SK-N-MC (cell line): ENCODE results near the gene CLCN2.

Experiments used
- DNase-seq: peaks from one replicate; pipeline ENCODE4 v3.0.0-alpha.2; 2011; ENCODE audit warnings: low read depth, low spot score
- H3K27ac ChIP-seq: fragments of 200-600 bp; sonication (generic); 2 replicates; pipeline ENCODE4 v1.5.1; 2016; ENCODE audit warnings: mixed run types
- H3K36me3 ChIP-seq: fragments of 200-600 bp; sonication (generic); 2 replicates; pipeline ENCODE4 v1.6.1; 2017; ENCODE audit warnings: antibody characterized with exemption, low read length, mixed read lengths; ENCODE audit not compliant: insufficient read depth
- H3K4me3 ChIP-seq: fragments of 200-600 bp; sonication (generic); 2 replicates; pipeline ENCODE4 v1.5.1; 2016
- H3K9ac ChIP-seq: fragments of 200-600 bp; sonication (generic); 2 replicates; pipeline ENCODE4 v1.8.0; 2017; ENCODE audit warnings: mixed run types, mixed read lengths; ENCODE audit not compliant: insufficient read length
- H3K9me3 ChIP-seq: fragments of 200-600 bp; sonication (generic); 2 replicates; pipeline ENCODE4 v1.6.1; 2017; ENCODE audit warnings: low read depth, mild to moderate bottlenecking, antibody characterized with exemption, low read length, moderate library complexity, mixed read lengths
- EZH2 ChIP-seq: fragments of 200-600 bp; sonication (generic); IDR thresholded peaks from one replicate; pipeline ENCODE4 v1.6.1; 2017; ENCODE audit warnings: antibody characterized with exemption
- FOXP2 ChIP-seq: optimal IDR thresholded peaks from 2 replicates; pipeline ENCODE3; 2011; ENCODE audit warnings: mild to moderate bottlenecking, moderate library complexity; ENCODE audit not compliant: insufficient read depth; ENCODE audit errors: extremely low read length, control extremely low read depth
- POLR2AphosphoS5 ChIP-seq: IDR thresholded peaks from 2 replicates; pipeline ENCODE4 v1.6.1; 2012; ENCODE audit warnings: mild to moderate bottlenecking, low read depth, low read length, borderline replicate concordance

Gene CLCN2

DNA sequence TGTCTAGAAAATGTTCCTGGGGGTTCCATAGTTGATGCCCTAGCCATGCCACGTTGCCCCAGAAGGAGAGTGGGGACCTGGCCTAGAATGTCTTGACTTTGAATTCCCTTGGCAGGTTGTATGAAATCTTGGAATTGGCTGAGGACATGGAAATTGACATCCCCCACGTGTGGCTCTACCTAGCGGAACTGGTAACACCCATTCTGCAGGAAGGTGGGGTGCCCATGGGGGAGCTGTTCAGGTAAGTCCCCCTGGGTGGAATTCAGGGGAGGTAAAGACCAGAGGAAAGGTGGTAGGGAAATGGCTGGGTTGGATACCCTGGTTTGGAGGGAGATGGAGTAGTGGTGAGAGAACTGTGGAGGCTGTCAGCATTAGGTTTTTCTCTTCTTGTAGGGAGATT lies 32.9 kb downstream of the CLCN2 start:
- no peak overlapping the region for H3K27ac ChIP-seq
- TF ChIP-seq FOXP2 (no peak), EZH2 (no peak), POLR2AphosphoS5 (no peak)
- no peak for DNase-seq
- no peak overlapping the region for H3K4me3 ChIP-seq
- H3K36me3 ChIP-seq: peaks cover 99% of the 10 kb centered on the region
- H3K9me3 ChIP-seq: no peaks in the 10 kb centered on the region
- H3K9ac ChIP-seq: no peak overlapping the region

DNA sequence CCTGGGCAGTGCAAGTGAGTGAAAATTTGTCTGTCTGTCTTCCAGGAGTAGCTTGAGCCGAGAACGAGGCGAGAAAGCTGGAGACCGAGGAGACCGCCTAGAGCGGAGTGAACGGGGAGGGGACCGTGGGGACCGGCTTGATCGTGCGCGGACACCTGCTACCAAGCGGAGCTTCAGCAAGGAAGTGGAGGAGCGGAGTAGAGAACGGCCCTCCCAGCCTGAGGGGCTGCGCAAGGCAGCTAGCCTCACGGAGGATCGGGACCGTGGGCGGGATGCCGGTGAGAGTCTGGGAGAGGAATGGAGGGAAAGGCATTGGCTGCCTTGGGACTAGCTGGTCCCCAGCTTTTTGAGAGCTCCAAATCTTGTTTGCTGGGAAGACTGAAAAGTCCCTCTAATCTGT lies 34.2 kb downstream of the CLCN2 start:
- DNase-seq: no peak
- Histone ChIP-seq H3K4me3 (no peak overlapping the region), H3K9ac (no peak overlapping the region), H3K9me3 (no peaks in the 10 kb centered on the region), H3K27ac (no peak overlapping the region), H3K36me3 (peaks cover 99% of the 10 kb centered on the region)
- TF ChIP-seq POLR2AphosphoS5 (no peak; the same call in 1 of the 2 replicates), FOXP2 (no peak), EZH2 (no peak)

DNA sequence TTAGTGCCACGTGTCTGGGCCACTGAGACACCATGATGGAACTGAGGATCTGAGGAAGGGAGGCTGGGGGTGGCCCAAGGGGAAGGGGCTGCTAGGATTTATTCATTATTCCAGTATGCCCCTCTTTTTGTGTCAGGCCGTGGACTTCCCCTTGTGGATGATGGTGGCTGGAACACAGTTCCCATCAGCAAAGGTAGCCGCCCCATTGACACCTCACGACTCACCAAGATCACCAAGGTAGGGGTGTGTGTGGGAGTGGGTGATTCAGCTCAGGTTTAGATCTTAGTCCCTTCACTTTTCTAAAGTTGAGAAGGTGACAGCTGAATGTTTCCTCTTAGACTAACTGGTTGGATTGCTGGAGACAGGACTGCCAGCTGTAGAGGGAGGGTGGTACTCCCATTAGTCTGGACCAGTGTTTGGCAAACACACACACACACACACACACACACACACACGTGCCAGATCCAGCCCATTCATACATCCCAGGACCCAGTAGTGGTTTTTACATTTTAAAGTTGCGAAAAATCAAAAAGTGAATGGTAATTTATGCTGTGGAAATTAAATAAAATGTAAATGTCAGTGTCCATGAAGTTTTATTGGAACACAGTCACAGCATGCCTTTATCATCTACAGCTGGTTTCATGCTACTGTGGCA lies 35.6 kb downstream of the CLCN2 start:
- Histone ChIP-seq H3K9me3 (no peaks in the 10 kb centered on the region), H3K36me3 (peaks cover 99% of the 10 kb centered on the region), H3K4me3 (no peak overlapping the region), H3K9ac (no peak overlapping the region), H3K27ac (no peak overlapping the region)
- TF ChIP-seq EZH2: no peak
- no peak for TF ChIP-seq FOXP2
- TF ChIP-seq POLR2AphosphoS5: no peak
- DNase-seq: no peak

DNA sequence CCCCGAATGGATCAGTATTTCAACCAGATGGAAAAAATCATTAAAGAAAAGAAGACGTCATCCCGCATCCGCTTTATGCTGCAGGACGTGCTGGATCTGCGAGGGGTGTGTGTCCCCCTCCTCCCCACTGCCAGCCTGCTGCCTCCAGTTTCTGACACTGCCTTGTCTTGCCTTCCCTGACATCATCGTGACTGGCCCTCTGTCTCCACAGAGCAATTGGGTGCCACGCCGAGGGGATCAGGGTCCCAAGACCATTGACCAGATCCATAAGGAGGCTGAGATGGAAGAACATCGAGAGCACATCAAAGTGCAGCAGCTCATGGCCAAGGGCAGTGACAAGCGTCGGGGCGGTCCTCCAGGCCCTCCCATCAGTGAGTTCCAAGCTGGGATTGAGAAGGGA lies 36.1 kb downstream of the CLCN2 start:
- Histone ChIP-seq H3K4me3 (no peak overlapping the region), H3K9ac (no peak overlapping the region), H3K9me3 (no peaks in the 10 kb centered on the region), H3K36me3 (peaks cover 100% of the 10 kb centered on the region), H3K27ac (no peak overlapping the region)
- no peak for TF ChIP-seq POLR2AphosphoS5
- TF ChIP-seq EZH2: no peak
- TF ChIP-seq FOXP2: no peak
- DNase-seq: no peak

DNA sequence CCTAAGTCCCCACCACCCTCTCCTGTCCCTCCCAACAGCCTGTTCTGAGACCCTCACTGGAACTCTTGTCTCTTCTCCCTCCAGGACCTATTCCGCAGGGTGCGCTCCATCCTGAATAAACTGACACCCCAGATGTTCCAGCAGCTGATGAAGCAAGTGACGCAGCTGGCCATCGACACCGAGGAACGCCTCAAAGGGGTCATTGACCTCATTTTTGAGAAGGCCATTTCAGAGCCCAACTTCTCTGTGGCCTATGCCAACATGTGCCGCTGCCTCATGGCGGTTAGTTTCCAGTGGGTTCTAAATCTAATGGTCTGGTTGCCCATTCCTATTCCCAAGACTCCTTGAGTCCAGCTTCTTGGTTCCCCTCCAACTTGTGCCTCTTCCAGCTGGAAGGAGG lies 37.7 kb downstream of the CLCN2 start:
- DNase-seq: no peak
- H3K36me3 ChIP-seq: peaks cover 97% of the 10 kb centered on the region
- no peaks in the 10 kb centered on the region for H3K9me3 ChIP-seq
- no peak overlapping the region for H3K27ac ChIP-seq
- TF ChIP-seq POLR2AphosphoS5: no peak
- TF ChIP-seq EZH2: no peak
- no peak for TF ChIP-seq FOXP2
- H3K9ac ChIP-seq: no peak overlapping the region
- no peak overlapping the region for H3K4me3 ChIP-seq

DNA sequence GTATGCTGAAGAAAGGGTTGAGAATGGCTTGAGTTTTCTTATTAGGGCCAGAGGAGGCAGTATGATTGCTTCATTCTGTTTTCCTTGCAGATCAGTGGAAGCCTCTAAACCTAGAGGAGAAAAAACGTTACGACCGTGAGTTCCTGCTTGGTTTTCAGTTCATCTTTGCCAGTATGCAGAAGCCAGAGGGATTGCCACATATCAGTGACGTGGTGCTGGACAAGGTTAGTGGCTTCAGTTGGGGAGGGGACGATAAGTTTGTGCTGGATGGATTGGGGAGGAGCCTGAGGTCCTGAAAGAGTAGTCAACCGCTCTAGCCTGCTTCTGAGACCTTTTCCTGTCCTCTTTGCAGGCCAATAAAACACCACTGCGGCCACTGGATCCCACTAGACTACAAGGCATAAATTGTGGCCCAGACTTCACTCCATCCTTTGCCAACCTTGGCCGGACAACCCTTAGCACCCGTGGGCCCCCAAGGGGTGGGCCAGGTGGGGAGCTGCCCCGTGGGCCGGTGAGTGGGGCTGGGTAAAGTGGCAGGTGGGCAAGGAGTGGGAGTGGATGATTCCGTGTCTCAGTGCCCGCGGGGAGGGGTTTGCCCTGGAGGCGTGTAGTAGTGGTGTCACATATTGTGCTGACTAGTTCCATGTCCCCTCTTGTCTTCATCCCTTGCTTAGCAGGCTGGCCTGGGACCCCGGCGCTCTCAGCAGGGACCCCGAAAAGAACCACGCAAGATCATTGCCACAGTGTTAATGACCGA lies 38.5 kb downstream of the CLCN2 start:
- no peak for TF ChIP-seq EZH2
- TF ChIP-seq POLR2AphosphoS5: no peak
- no peak for TF ChIP-seq FOXP2
- DNase-seq: no peak

DNA sequence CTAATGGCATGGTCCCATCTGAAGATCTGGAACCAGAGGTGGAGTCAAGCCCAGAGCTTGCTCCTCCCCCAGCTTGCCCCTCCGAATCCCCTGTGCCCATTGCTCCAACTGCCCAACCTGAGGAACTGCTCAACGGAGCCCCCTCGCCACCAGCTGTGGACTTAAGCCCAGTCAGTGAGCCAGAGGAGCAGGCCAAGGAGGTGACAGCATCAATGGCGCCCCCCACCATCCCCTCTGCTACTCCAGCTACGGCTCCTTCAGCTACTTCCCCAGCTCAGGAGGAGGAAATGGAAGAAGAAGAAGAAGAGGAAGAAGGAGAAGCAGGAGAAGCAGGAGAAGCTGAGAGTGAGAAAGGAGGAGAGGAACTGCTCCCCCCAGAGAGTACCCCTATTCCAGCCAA lies 39.7 kb downstream of the CLCN2 start:
- Histone ChIP-seq H3K4me3 (no peak overlapping the region), H3K9me3 (no peaks in the 10 kb centered on the region), H3K9ac (no peak overlapping the region), H3K27ac (no peak overlapping the region), H3K36me3 (peaks cover 95% of the 10 kb centered on the region)
- DNase-seq: no peak
- TF ChIP-seq EZH2 (no peak), FOXP2 (no peak), POLR2AphosphoS5 (no peak; the same call in 1 of the 2 replicates)

More for the DNA sequence above, 38.5 kb downstream of the CLCN2 start:
- H3K36me3 ChIP-seq: peaks cover 95% of the 10 kb centered on the region
- H3K9ac ChIP-seq: no peak overlapping the region
- no peak overlapping the region for H3K4me3 ChIP-seq
- H3K27ac ChIP-seq: no peak overlapping the region
- H3K9me3 ChIP-seq: no peaks in the 10 kb centered on the region

DNA sequence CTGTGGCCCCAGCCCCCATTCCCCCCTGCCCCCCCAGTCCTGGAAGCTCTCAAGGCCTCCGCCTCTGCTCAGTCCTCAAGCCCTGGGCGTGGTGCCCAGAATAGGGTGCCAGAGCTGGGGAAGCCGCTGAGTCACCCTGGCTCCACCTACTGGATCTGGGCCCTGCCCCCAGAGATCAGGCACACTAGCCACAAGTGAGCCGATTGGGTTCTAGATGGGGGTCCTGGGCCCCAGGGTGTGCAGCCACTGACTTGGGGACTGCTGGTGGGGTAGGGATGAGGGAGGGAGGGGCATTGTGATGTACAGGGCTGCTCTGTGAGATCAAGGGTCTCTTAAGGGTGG lies 41.3 kb downstream of the CLCN2 start:
- no peak overlapping the region for H3K9ac ChIP-seq
- no peak overlapping the region for H3K4me3 ChIP-seq
- no peak for DNase-seq
- H3K9me3 ChIP-seq: no peaks in the 10 kb centered on the region
- TF ChIP-seq FOXP2 (no peak), EZH2 (no peak), POLR2AphosphoS5 (no peak)
- peaks cover 94% of the 10 kb centered on the region for H3K36me3 ChIP-seq
- peak overlapping the region; percentile 83 for H3K27ac ChIP-seq
